ENCODE results near the gene RAB34. TPM values are rescaled to one million over a fixed set of nuclear protein-coding genes. Genes with fewer than 3 reads are reported as not detected.

Gene RAB34
- total and polyA plus RNA-seq, 7 experiments from 2014 or later, result 11.0 to 50.2 (median 16.4) TPM

DNA sequence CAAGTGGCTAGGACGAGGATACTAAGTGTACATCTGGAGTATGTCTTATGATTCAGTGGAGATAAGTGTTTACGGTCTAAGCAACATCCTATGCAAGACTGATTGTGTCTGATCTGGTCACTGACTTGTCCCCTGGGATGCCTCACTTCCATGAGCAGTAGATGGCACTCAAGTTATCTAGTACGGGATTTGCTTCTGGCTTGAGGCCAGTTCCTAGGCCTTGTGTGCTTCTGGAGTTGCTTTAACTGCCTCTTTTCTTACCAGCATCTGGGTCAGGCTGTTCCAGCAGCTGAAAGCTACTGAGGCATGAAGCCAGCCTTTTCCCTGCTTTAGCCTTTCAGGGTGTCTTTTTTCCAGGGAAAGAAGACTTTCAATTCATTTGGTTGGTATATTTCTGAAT lies 32.7 kb downstream of the RAB34 start:
- peaks cover 55 to 95% (median 58%) of the 10 kb centered on the region in 3 experiments for H3K36me3 ChIP-seq (ENCODE audit: control insufficient read depth in 2 of 3, insufficient read depth in 3 of 3, low read length in 3 of 3)
- no peaks in the 10 kb centered on the region for H3K9me3 Mint-ChIP-seq
- H3K27me3 Mint-ChIP-seq, result no peaks in the 10 kb centered on the region
- no peak for DNase-seq
- no peaks in the 10 kb centered on the region for H3K27me3 ChIP-seq (ENCODE audit: control insufficient read depth in 2 of 2, insufficient read depth in 2 of 2, low read length in 2 of 2)
- peak overlapping the region in 1 of 9 donors; percentile 77 for H3K27ac Mint-ChIP-seq
- CTCF ChIA-PET, result no interaction called here
- H3K4me3 Mint-ChIP-seq, result no peak overlapping the region
- no peaks in the 10 kb centered on the region for H3K4me1 ChIP-seq (ENCODE audit: control insufficient read depth in 2 of 2, insufficient read depth in 2 of 2, low read length in 2 of 2)
- H3K4me3 ChIP-seq (ENCODE audit: low read length), result no peak overlapping the region
- no peaks in the 10 kb centered on the region for H3K4me1 Mint-ChIP-seq
- no peak overlapping the region for H3K27ac ChIP-seq (ENCODE audit: low read depth, low read length)
- POLR2A ChIA-PET, result no interaction called here
- no peaks in the 10 kb centered on the region for H3K9me3 ChIP-seq (ENCODE audit: control insufficient read depth in 2 of 3, low read length in 3 of 3)
- ATAC-seq, result no peak
- peaks cover 26 to 75% (median 41%) of the 10 kb centered on the region in 5 donors for H3K36me3 Mint-ChIP-seq
- intact Hi-C loops (cut with micrococcal nuclease), result no loop called here

- peaks cover 48 to 91% (median 53%) of the 10 kb centered on the region in 3 experiments for H3K36me3 ChIP-seq (ENCODE audit: control insufficient read depth in 2 of 3, insufficient read depth in 3 of 3, low read length in 3 of 3)
- peaks cover 21 to 68% (median 26%) of the 10 kb centered on the region in 5 donors for H3K36me3 Mint-ChIP-seq
- H3K27ac Mint-ChIP-seq, result peak overlapping the region in 2 of 9 donors; percentile 17 to 41
- intact Hi-C loops (cut with micrococcal nuclease), result no loop called here
- CTCF ChIA-PET, result no interaction called here
- H3K4me3 Mint-ChIP-seq, result no peak overlapping the region
- H3K9me3 ChIP-seq (ENCODE audit: control insufficient read depth in 2 of 3, low read length in 3 of 3), result no peaks in the 10 kb centered on the region
- no peaks in the 10 kb centered on the region for H3K4me1 ChIP-seq (ENCODE audit: control insufficient read depth in 2 of 2, insufficient read depth in 2 of 2, low read length in 2 of 2)
- DNase-seq (no peak), ATAC-seq (no peak)
- no peaks in the 10 kb centered on the region for H3K4me1 Mint-ChIP-seq
- H3K4me3 ChIP-seq (ENCODE audit: low read length), result no peak overlapping the region
- no peaks in the 10 kb centered on the region for H3K27me3 Mint-ChIP-seq
- POLR2A ChIA-PET, result no interaction called here
- no peaks in the 10 kb centered on the region for H3K9me3 Mint-ChIP-seq
- no peaks in the 10 kb centered on the region for H3K27me3 ChIP-seq (ENCODE audit: control insufficient read depth in 2 of 2, insufficient read depth in 2 of 2, low read length in 2 of 2)
- H3K27ac ChIP-seq (ENCODE audit: low read depth, low read length), result no peak overlapping the region
Measured at GRCh38 chr17:28682655-28683054, 35.0 kb downstream of the RAB34 start.

- no peak for DNase-seq
- CTCF ChIA-PET, result interaction anchor here (0.8 to 1.4 kb wide), 3 partner anchors 32 to 181 kb away, joined by 3 to 4 read pairs (median 3); no protein-coding TSS in a partner anchor
Measured at GRCh38 chr17:28675980-28676379, 41.7 kb downstream of the RAB34 start.

GRCh38 chr17:28675490-28675889 lies 42.2 kb downstream of the RAB34 start:
- H3K9me3 ChIP-seq (ENCODE audit: control insufficient read depth in 2 of 3, low read length in 3 of 3), result no peaks in the 10 kb centered on the region
- H3K4me3 ChIP-seq (ENCODE audit: low read length), result no peak overlapping the region
- POLR2A ChIA-PET, result interaction anchor here (1.0 to 1.6 kb wide), 4 partner anchors 14 to 30 kb away, joined by 3 to 8 read pairs (median 6); partner anchors contain the start of genes BLTP2, SDF2 and SUPT6H
- no peak overlapping the region for H3K27ac ChIP-seq (ENCODE audit: low read depth, low read length)
- Mint-ChIP-seq H3K4me3 (no peak overlapping the region), H3K27ac (no peak overlapping the region), H3K27me3 (no peaks in the 10 kb centered on the region), H3K36me3 (peaks cover 20 to 65% (median 32%) of the 10 kb centered on the region in 5 donors), H3K4me1 (peaks cover 0 to 5% (median 0%) of the 10 kb centered on the region in 7 donors), H3K9me3 (no peaks in the 10 kb centered on the region)
- no peaks in the 10 kb centered on the region for H3K27me3 ChIP-seq (ENCODE audit: control insufficient read depth in 2 of 2, insufficient read depth in 2 of 2, low read length in 2 of 2)
- CTCF ChIA-PET, result interaction anchor here (0.8 to 1.4 kb wide), 3 partner anchors 31 to 181 kb away, joined by 3 to 4 read pairs (median 3); no protein-coding TSS in a partner anchor
- no peaks in the 10 kb centered on the region for H3K4me1 ChIP-seq (ENCODE audit: control insufficient read depth in 2 of 2, insufficient read depth in 2 of 2, low read length in 2 of 2)
- peaks cover 51 to 93% (median 62%) of the 10 kb centered on the region in 3 experiments for H3K36me3 ChIP-seq (ENCODE audit: control insufficient read depth in 2 of 3, insufficient read depth in 3 of 3, low read length in 3 of 3)
- DNase-seq, result no peak
- ATAC-seq, result no peak
- intact Hi-C loops (cut with micrococcal nuclease), result no loop called here

More at GRCh38 chr17:28675980-28676379, 41.7 kb downstream of the RAB34 start:
- H3K9me3 ChIP-seq (ENCODE audit: control insufficient read depth in 2 of 3, low read length in 3 of 3), result no peaks in the 10 kb centered on the region
- H3K36me3 ChIP-seq (ENCODE audit: control insufficient read depth in 2 of 3, insufficient read depth in 3 of 3, low read length in 3 of 3), result peaks cover 50 to 93% (median 63%) of the 10 kb centered on the region in 3 experiments
- intact Hi-C loops (cut with micrococcal nuclease), result loop anchor here (1.0 kb wide), 1 partner anchor 29 kb away; no protein-coding TSS in a partner anchor
- H3K27ac Mint-ChIP-seq, result peak overlapping the region in 2 of 9 donors; percentile 31 to 39
- H3K27ac ChIP-seq (ENCODE audit: low read depth, low read length), result no peak overlapping the region
- no peaks in the 10 kb centered on the region for H3K27me3 Mint-ChIP-seq
- H3K4me1 ChIP-seq (ENCODE audit: control insufficient read depth in 2 of 2, insufficient read depth in 2 of 2, low read length in 2 of 2), result no peaks in the 10 kb centered on the region
- H3K4me3 Mint-ChIP-seq, result no peak overlapping the region
- ATAC-seq, result peak; percentile 44
- H3K4me3 ChIP-seq (ENCODE audit: low read length), result no peak overlapping the region
- peaks cover 0 to 5% (median 0%) of the 10 kb centered on the region in 7 donors for H3K4me1 Mint-ChIP-seq
- H3K36me3 Mint-ChIP-seq, result peaks cover 20 to 66% (median 30%) of the 10 kb centered on the region in 5 donors
- H3K27me3 ChIP-seq (ENCODE audit: control insufficient read depth in 2 of 2, insufficient read depth in 2 of 2, low read length in 2 of 2), result no peaks in the 10 kb centered on the region
- no peaks in the 10 kb centered on the region for H3K9me3 Mint-ChIP-seq
- POLR2A ChIA-PET, result interaction anchor here (1.0 to 1.6 kb wide), 4 partner anchors 15 to 31 kb away, joined by 3 to 8 read pairs (median 6); partner anchors contain the start of genes BLTP2, SDF2 and SUPT6H

DNA sequence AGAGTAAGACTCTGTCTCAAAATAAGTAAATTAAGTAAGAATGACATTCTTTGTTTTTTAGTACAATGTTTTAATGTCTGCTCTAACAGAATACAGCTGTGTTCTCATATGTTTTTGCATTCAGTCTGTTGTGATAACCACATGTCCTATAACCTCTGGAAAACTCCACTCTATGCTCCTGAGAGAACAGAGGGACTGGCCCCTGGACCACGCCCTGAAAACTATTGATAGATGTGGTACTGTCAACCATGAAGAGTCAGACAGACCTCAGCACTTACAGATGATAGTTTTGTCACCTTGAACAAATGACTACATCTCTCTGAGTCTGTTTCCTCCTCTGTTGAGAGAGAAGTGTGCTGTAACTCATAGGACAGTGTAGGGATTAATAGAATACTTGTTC lies 47.8 kb downstream of the RAB34 start:
- Histone ChIP-seq H3K27ac (ENCODE audit: low read depth, low read length) (no peak overlapping the region), H3K36me3 (ENCODE audit: control insufficient read depth in 2 of 3, insufficient read depth in 3 of 3, low read length in 3 of 3) (peaks cover 28 to 60% (median 36%) of the 10 kb centered on the region in 3 experiments), H3K27me3 (ENCODE audit: control insufficient read depth in 2 of 2, insufficient read depth in 2 of 2, low read length in 2 of 2) (no peaks in the 10 kb centered on the region), H3K9me3 (ENCODE audit: control insufficient read depth in 2 of 3, low read length in 3 of 3) (no peaks in the 10 kb centered on the region), H3K4me3 (ENCODE audit: low read length) (no peak overlapping the region), H3K4me1 (ENCODE audit: control insufficient read depth in 2 of 2, insufficient read depth in 2 of 2, low read length in 2 of 2) (peaks cover 0 to 8% of the 10 kb centered on the region in 2 donors)
- ATAC-seq (no peak), DNase-seq (no peak)
- ChIA-PET CTCF (no interaction called here), POLR2A (no interaction called here)
- peaks cover 12 to 45% (median 28%) of the 10 kb centered on the region in 5 donors for H3K36me3 Mint-ChIP-seq
- H3K4me3 Mint-ChIP-seq, result no peak overlapping the region
- H3K9me3 Mint-ChIP-seq, result no peaks in the 10 kb centered on the region
- peaks cover 18 to 37% (median 32%) of the 10 kb centered on the region in 7 donors for H3K4me1 Mint-ChIP-seq
- H3K27ac Mint-ChIP-seq, result no peak overlapping the region
- intact Hi-C loops (cut with micrococcal nuclease), result no loop called here
- no peaks in the 10 kb centered on the region for H3K27me3 Mint-ChIP-seq

DNA sequence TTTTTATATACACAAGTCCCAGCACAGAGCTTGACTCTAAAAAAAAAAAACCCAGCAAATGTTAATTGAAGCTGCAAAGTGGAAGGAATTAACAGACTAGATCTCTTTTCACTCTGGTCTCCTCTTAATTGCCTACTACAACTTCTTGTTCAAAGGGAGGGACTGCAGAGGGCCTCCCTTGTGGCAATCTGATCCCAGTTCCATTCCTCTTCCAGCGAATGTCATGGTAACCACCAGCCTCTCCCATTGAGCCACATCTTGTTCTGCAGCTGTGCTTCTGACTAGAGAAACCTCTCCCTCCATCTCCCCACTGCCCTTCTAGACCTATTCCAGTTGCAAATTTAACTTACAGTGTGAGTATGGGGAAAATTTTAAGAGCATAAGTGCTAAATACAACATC lies 49.8 kb downstream of the RAB34 start:
- peaks cover 0 to 34% (median 22%) of the 10 kb centered on the region in 5 donors for H3K36me3 Mint-ChIP-seq
- peaks cover 9 to 39% (median 15%) of the 10 kb centered on the region in 3 experiments for H3K36me3 ChIP-seq (ENCODE audit: control insufficient read depth in 2 of 3, insufficient read depth in 3 of 3, low read length in 3 of 3)

More for the DNA sequence above, 49.8 kb downstream of the RAB34 start:
- ChIA-PET POLR2A (interaction anchor here (1.3 kb wide), 1 partner anchor 44 kb away, joined by 6 read pairs; the partner anchor contains the start of gene PROCA1), CTCF (interaction anchor here (0.6 to 1.4 kb wide), 3 partner anchors 22 to 226 kb away, joined by 3 to 6 read pairs (median 3); no protein-coding TSS in a partner anchor)
- DNase-seq, result no peak
- Histone ChIP-seq H3K27ac (ENCODE audit: low read depth, low read length) (no peak overlapping the region), H3K9me3 (ENCODE audit: control insufficient read depth in 2 of 3, low read length in 3 of 3) (no peaks in the 10 kb centered on the region), H3K27me3 (ENCODE audit: control insufficient read depth in 2 of 2, insufficient read depth in 2 of 2, low read length in 2 of 2) (no peaks in the 10 kb centered on the region), H3K4me1 (ENCODE audit: control insufficient read depth in 2 of 2, insufficient read depth in 2 of 2, low read length in 2 of 2) (peaks cover 19 to 24% of the 10 kb centered on the region in 2 donors), H3K4me3 (ENCODE audit: low read length) (no peak overlapping the region)
- intact Hi-C loops (cut with micrococcal nuclease), result no loop called here
- Mint-ChIP-seq H3K4me3 (peak overlapping the region in 1 of 10 donors; percentile 18), H3K4me1 (peaks cover 34 to 57% (median 53%) of the 10 kb centered on the region in 7 donors), H3K27me3 (no peaks in the 10 kb centered on the region), H3K9me3 (no peaks in the 10 kb centered on the region), H3K27ac (peak overlapping the region in 6 of 9 donors; percentile 21 to 67 (median 39))
- ATAC-seq, result no peak
